K562 treated with DMSO at 1 percent for 24 hours (cell line): ENCODE measurements around the gene LHX2. TPM values are rescaled to one million over a fixed set of nuclear protein-coding genes. Genes with fewer than 3 reads are reported as not detected.

Source experiments
- total RNA-seq: library from RNA; unstranded; fragments of 300-600 nt; gene quantifications from 2 replicates; pipeline ENCODE4 v1.2.3, GENCODE V29; 2022; ENCODE audit warnings: low read depth; ENCODE audit not compliant: insufficient read depth

The LHX2 gene
- 1.4 TPM in 1 of 2 replicates, not detected in the other for total RNA-seq

GRCh38 chr9:124011460-124012301 lies at the start of gene LHX2:
LHX2 (plus strand) TSS chr9:124011768; CDS start chr9:124012349, 581 bp downstream.

Other genes starting within 250 kb of the LHX2 start
- 9.9 and 11.3 TPM in 2 replicates for gene DENND1A, start 81.6 kb upstream of the LHX2 start, total RNA-seq
- 8.0 and 8.2 TPM in 2 replicates for gene NEK6, start 246.2 kb downstream of the LHX2 start, total RNA-seq